ENCODE results near the gene CDH11. TPM values are rescaled to one million over a fixed set of nuclear protein-coding genes. Genes with fewer than 3 reads are reported as not detected.

The CDH11 gene
- polyA plus RNA-seq, 1 experiment = 276 TPM

GRCh38 chr16:65057184-65057583 is 64.7 kb downstream of the CDH11 start:
- ChIA-PET CTCF (interaction anchor here (1.5 kb wide), 1 partner anchor 61 kb away, joined by 3 read pairs; no protein-coding TSS in a partner anchor), POLR2A (no interaction called here)
- no peaks in the 10 kb centered on the region for H3K9me3 ChIP-seq (ENCODE audit: control insufficient read depth, insufficient read depth, low read length)

GRCh38 chr16:65054457-65054856 is 67.4 kb downstream of the CDH11 start:
- no peaks in the 10 kb centered on the region for H3K9me3 ChIP-seq (ENCODE audit: control insufficient read depth, insufficient read depth, low read length)
- ChIA-PET CTCF (no interaction called here), POLR2A (no interaction called here)
- no peaks in the 10 kb centered on the region for H3K27me3 ChIP-seq (ENCODE audit: control insufficient read depth, insufficient read depth, low read length)
- no peak for DNase-seq (ENCODE audit: low read depth, low spot score)
- no peak overlapping the region for H3K4me3 ChIP-seq (ENCODE audit: low read depth, low read length)
- no peak for TF ChIP-seq CTCF (IDR thresholded peaks at IDR 0.05; ENCODE audit: low read depth, low read length)
- no peak overlapping the region for H3K27ac ChIP-seq (ENCODE audit: low read depth, low read length)

More at GRCh38 chr16:65057184-65057583, 64.7 kb downstream of the CDH11 start:
- Histone ChIP-seq H3K4me3 (ENCODE audit: low read depth, low read length) (no peak overlapping the region), H3K27me3 (ENCODE audit: control insufficient read depth, insufficient read depth, low read length) (no peaks in the 10 kb centered on the region), H3K27ac (ENCODE audit: low read depth, low read length) (no peak overlapping the region)
- no peak for DNase-seq (ENCODE audit: low read depth, low spot score)
- TF ChIP-seq CTCF (IDR thresholded peaks at IDR 0.05; ENCODE audit: low read depth, low read length) = no peak

- Histone ChIP-seq H3K27ac (ENCODE audit: low read depth, low read length) (no peak overlapping the region), H3K9me3 (ENCODE audit: control insufficient read depth, insufficient read depth, low read length) (no peaks in the 10 kb centered on the region), H3K27me3 (ENCODE audit: control insufficient read depth, insufficient read depth, low read length) (no peaks in the 10 kb centered on the region), H3K4me3 (ENCODE audit: low read depth, low read length) (no peak overlapping the region)
- ChIA-PET CTCF (no interaction called here), POLR2A (no interaction called here)
- TF ChIP-seq CTCF (IDR thresholded peaks at IDR 0.05; ENCODE audit: low read depth, low read length) = no peak
- no peak for DNase-seq (ENCODE audit: low read depth, low spot score)
Measured at GRCh38 chr16:65049679-65050078, 72.2 kb downstream of the CDH11 start.

DNA sequence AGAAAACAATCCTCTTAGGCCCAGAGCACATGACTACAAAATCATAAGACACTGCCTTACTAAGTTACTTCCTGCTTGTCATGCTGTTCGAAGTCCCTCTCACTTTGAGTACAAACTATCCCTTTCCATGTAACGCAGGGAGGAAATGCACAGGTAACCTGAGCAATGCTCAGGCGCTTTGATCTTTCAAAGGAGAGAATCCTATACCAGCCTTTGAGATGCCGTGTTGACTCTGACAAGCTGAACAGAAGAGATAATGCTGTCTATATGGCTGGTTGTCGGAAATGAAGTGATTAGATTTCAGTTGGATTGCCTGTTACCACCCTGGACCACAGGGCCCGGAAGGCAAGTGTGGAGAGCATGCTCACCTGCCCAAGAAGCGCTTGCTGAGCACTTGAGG is 75.9 kb downstream of the CDH11 start:
- ChIA-PET POLR2A (no interaction called here), CTCF (no interaction called here)
- Histone ChIP-seq H3K9me3 (ENCODE audit: control insufficient read depth, insufficient read depth, low read length) (no peaks in the 10 kb centered on the region), H3K27ac (ENCODE audit: low read depth, low read length) (no peak overlapping the region), H3K27me3 (ENCODE audit: control insufficient read depth, insufficient read depth, low read length) (no peaks in the 10 kb centered on the region), H3K4me3 (ENCODE audit: low read depth, low read length) (no peak overlapping the region)
- no peak for TF ChIP-seq CTCF (IDR thresholded peaks at IDR 0.05; ENCODE audit: low read depth, low read length)
- DNase-seq (ENCODE audit: low read depth, low spot score) = no peak

DNA sequence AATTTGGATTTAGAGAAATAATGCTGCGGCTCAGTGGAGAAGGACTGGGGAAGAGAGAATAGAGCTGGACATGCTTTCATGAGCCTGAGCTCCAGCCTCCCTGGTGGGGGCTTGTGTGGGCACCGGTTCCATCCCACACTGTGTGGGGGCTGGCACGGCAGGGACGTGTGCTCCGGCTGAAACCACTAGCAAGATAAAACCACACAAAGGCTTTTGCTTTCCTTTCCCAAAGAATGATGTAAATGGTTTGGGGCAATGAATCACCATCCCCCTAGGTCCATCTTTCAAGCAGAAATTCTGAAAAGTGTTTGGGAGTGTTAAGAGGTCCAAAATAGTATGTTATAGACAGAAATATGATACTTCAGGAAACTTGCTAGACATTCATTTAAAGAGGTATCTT is 77.0 kb downstream of the CDH11 start:
- POLR2A ChIA-PET = no interaction called here

More for the DNA sequence above, 77.0 kb downstream of the CDH11 start:
- no peak overlapping the region; the same call in 1 of the 2 replicates for H3K4me3 ChIP-seq (ENCODE audit: low read depth, low read length)
- H3K9me3 ChIP-seq (ENCODE audit: control insufficient read depth, insufficient read depth, low read length) = no peaks in the 10 kb centered on the region
- no peak for TF ChIP-seq CTCF (IDR thresholded peaks at IDR 0.05; ENCODE audit: low read depth, low read length)
- H3K27me3 ChIP-seq (ENCODE audit: control insufficient read depth, insufficient read depth, low read length) = no peaks in the 10 kb centered on the region
- peak; percentile 51 for DNase-seq (ENCODE audit: low read depth, low spot score)
- peak overlapping the region; percentile 77 for H3K27ac ChIP-seq (ENCODE audit: low read depth, low read length)
- CTCF ChIA-PET = no interaction called here

Data from AG04450 (cell line).